Activated T-cell treated with anti-CD3 and anti-CD28 coated beads for 24 hours (primary cell): ENCODE results near the gene SIDT1.

Experiments used
- DNase-seq: peaks from one replicate; pipeline ENCODE4 v3.0.0-alpha.2; 2020; ENCODE audit warnings: low read depth

Gene SIDT1

GRCh38 chr3:113546414-113546893 is 14.1 kb downstream of the SIDT1 start:
- no peak for DNase-seq

- DNase-seq = no peak
These were observed 16.1 kb downstream of the SIDT1 start for GRCh38 chr3:113548501-113548900.

GRCh38 chr3:113551820-113552219 is 19.5 kb downstream of the SIDT1 start:
- DNase-seq = no peak

GRCh38 chr3:113552851-113553250 is 20.5 kb downstream of the SIDT1 start:
- no peak for DNase-seq

GRCh38 chr3:113555138-113555537 is 22.8 kb downstream of the SIDT1 start:
- no peak for DNase-seq

- no peak for DNase-seq
These were observed 24.1 kb downstream of the SIDT1 start for GRCh38 chr3:113556316-113556945.

GRCh38 chr3:113556946-113557335 is 24.6 kb downstream of the SIDT1 start:
- DNase-seq = no peak

GRCh38 chr3:113557374-113557773 is 25.0 kb downstream of the SIDT1 start:
- no peak for DNase-seq

GRCh38 chr3:113559009-113559408 is 26.7 kb downstream of the SIDT1 start:
- no peak for DNase-seq

GRCh38 chr3:113560271-113560670 is 27.9 kb downstream of the SIDT1 start:
- no peak for DNase-seq

- DNase-seq = no peak
These were observed 28.7 kb downstream of the SIDT1 start for GRCh38 chr3:113560831-113561623.

- DNase-seq = no peak
These were observed 33.2 kb downstream of the SIDT1 start for GRCh38 chr3:113565555-113565954.

GRCh38 chr3:113570158-113570557 is 37.8 kb downstream of the SIDT1 start:
- no peak for DNase-seq

GRCh38 chr3:113571360-113571759 is 39.0 kb downstream of the SIDT1 start:
- no peak for DNase-seq

GRCh38 chr3:113573728-113574127 is 41.4 kb downstream of the SIDT1 start:
- no peak for DNase-seq

GRCh38 chr3:113574213-113574612 is 41.9 kb downstream of the SIDT1 start:
- DNase-seq = no peak

GRCh38 chr3:113575206-113575605 is 42.9 kb downstream of the SIDT1 start:
- DNase-seq = no peak

GRCh38 chr3:113585228-113585627 is 52.9 kb downstream of the SIDT1 start:
- no peak for DNase-seq

- DNase-seq = no peak
These were observed 53.4 kb downstream of the SIDT1 start for GRCh38 chr3:113585720-113586119.

GRCh38 chr3:113588806-113589205 is 56.5 kb downstream of the SIDT1 start:
- DNase-seq = no peak

GRCh38 chr3:113589971-113590370 is 57.6 kb downstream of the SIDT1 start:
- no peak for DNase-seq

- DNase-seq = no peak
These were observed 58.6 kb downstream of the SIDT1 start for GRCh38 chr3:113590983-113591382.

GRCh38 chr3:113594066-113594465 is 61.7 kb downstream of the SIDT1 start:
- no peak for DNase-seq
